Ovary (tissue), 9 donors: Measurements from ENCODE around the gene DMPK. TPM values are rescaled to one million over a fixed set of nuclear protein-coding genes. Genes with fewer than 3 reads are reported as not detected.
A peak's percentile ranks its signal among the peaks of the same experiment; 100 is the strongest.

Experiments used
- DNase-seq, 5 donors: peaks; one replicate each; pipeline ENCODE4 v3.0.0-alpha.2; 2019 to 2020
- H3K27ac ChIP-seq, 2 donors: fragments of 200-600 bp; one replicate each; pipeline versions ENCODE4 v1.5.1 to v1.8.0; 2019 to 2022
- H3K27me3 ChIP-seq: fragments of 200-600 bp; one replicate; pipeline ENCODE4 v1.8.0; 2022
- H3K36me3 ChIP-seq: fragments of 200-600 bp; sonication (generic); one replicate; pipeline ENCODE4 v1.5.1; 2019
- H3K4me1 ChIP-seq: one replicate; pipeline ENCODE4 v1.8.1; 2013; ENCODE audit warnings: mild to moderate bottlenecking, moderate library complexity; ENCODE audit not compliant: insufficient read depth
- H3K4me3 ChIP-seq: fragments of 200-600 bp; sonication (generic); one replicate; pipeline ENCODE4 v1.5.1; 2017
- H3K9me3 ChIP-seq, 2 donors: fragments of 200-600 bp in 1 of 2; sonication (generic) in 1 of 2; one replicate each; pipeline versions ENCODE4 v1.5.1 to v1.8.1; 2013 to 2019; ENCODE audit warnings: mild to moderate bottlenecking in 1 of 2, moderate library complexity in 1 of 2
- EP300 ChIP-seq: sonication (generic); formaldehyde crosslinking; IDR thresholded peaks from one replicate; pipeline ENCODE4 v1.6.1; 2017; ENCODE audit warnings: antibody characterized with exemption
- POLR2A ChIP-seq: fragments of 450-650 bp; IDR thresholded peaks from one replicate; pipeline ENCODE4 v1.6.1; 2017; ENCODE audit warnings: antibody characterized with exemption, mild to moderate bottlenecking, moderate library complexity
- WGBS, 3 donors: extraction: QIAGEN DNeasy Blood & Tissue Kit in 1 of 3; methylation state at CpG; one replicate each; pipeline versions ENCODE4 v1.1.5 to v1.1.7; 2013 to 2017; 5-methylcytosine and 5-hydroxymethylcytosine counted together
- intact Hi-C, 4 donors: fragments of 100-400 bp; cut with DNase I; formaldehyde crosslinking; loops; one replicate each; pipeline versions ENCODE4 v1.11.0 to v1.15.1; 2022 to 2023
- polyA plus RNA-seq, 2 donors: library from polyadenylated mRNA; stranded (reverse); fragments of 200-250 nt in 1 of 2; fragments of 350-450 nt in 1 of 2; fragmentation: Illumina TruSeq in 1 of 2; extraction: RNeasy Lipid Tissue Mini Kit (QIAGEN cat#74804) in 1 of 2; gene quantifications; one replicate each; pipeline ENCODE4 v1.2.3, GENCODE V29; 2013 to 2014
- total RNA-seq, 7 donors: library from RNA; depleted of rRNA in 2 of 7; stranded (reverse); fragments of >200 nt in 2 of 7; fragmentation: NEBNext Ultra II Directional in 3 of 7; extraction: Animal tissue kit (Norgen Biotek cat#: 25700) in 3 of 7; gene quantifications; one replicate each; pipeline versions ENCODE4 v1.1.0 to v1.2.4, GENCODE V29; 2016 to 2023
- TF ChIP-seq, protein P1 (sequence below), 3 donors: fragments of 450-650 bp in 2 of 3; fragments of 200-600 bp in 1 of 3; IDR thresholded peaks; one replicate each; pipeline versions ENCODE4 v1.5.1 to v1.8.0; 2016 to 2022; ENCODE audit warnings: antibody characterized with exemption in 3 of 3, mild to moderate bottlenecking in 1 of 3
- donor health status: DM: no; HTN: no; CAD: no; lungs with moderate emphysema.
- donor health status: DM: no; HTN: no; CAD: no.
- donor health status: Bipolar disorder and iron deficiency.
- donor health status: DM: yes; HTN: yes; CAD: no.
- donor health status: DM: no; HTN: no; CAD: no.
- donor health status: DM: yes; HTN: yes; CAD: no.

Gene DMPK
- total and polyA plus RNA-seq, 9 donors = 21.0 to 105 (median 56.7) TPM

DNA sequence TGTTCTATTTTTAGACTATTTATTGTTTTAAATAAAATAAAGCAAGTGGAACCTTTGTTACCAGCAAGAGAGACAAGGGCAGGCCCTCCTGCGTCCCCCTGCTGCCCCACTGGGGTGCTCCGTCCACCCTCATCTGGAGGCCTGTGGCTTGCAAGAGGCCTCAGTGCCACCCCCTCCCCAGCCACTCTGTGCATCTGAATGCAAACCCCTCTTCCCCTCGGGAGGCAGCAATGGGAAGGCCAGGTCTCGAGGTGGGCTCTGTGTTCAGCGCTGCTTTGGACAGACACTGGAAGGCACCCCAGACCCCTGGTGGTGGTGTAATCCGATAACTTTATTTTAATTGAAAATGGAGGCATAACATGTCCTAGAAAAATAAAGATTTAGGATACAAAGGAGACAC is 17.8 kb downstream of the DMPK start:
- WGBS, 3 donors = 36 to 41% (median 40%) methylated on average over 6 of the region's 6 CpGs
- TF ChIP-seq, protein P1, sequence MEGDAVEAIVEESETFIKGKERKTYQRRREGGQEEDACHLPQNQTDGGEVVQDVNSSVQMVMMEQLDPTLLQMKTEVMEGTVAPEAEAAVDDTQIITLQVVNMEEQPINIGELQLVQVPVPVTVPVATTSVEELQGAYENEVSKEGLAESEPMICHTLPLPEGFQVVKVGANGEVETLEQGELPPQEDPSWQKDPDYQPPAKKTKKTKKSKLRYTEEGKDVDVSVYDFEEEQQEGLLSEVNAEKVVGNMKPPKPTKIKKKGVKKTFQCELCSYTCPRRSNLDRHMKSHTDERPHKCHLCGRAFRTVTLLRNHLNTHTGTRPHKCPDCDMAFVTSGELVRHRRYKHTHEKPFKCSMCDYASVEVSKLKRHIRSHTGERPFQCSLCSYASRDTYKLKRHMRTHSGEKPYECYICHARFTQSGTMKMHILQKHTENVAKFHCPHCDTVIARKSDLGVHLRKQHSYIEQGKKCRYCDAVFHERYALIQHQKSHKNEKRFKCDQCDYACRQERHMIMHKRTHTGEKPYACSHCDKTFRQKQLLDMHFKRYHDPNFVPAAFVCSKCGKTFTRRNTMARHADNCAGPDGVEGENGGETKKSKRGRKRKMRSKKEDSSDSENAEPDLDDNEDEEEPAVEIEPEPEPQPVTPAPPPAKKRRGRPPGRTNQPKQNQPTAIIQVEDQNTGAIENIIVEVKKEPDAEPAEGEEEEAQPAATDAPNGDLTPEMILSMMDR (IDR thresholded peaks at IDR 0.05) = no peak
- TF ChIP-seq EP300 (no peak), POLR2A (no peak)
- H3K27me3 ChIP-seq = no peaks in the 10 kb centered on the region
- H3K9me3 ChIP-seq = no peaks in the 10 kb centered on the region
- H3K36me3 ChIP-seq = no peaks in the 10 kb centered on the region
- H3K4me3 ChIP-seq = no peak overlapping the region
- peak in 3 of 5 donors; percentile 42 to 48 (median 48) for DNase-seq
- H3K4me1 ChIP-seq = peaks cover 27% of the 10 kb centered on the region
- intact Hi-C loops = loop anchor here in 1 of 4 donors (10.0 kb wide), 1 partner anchor 50 kb away; no protein-coding TSS in a partner anchor
- H3K27ac ChIP-seq = peak overlapping the region; percentile 94 to 96

DNA sequence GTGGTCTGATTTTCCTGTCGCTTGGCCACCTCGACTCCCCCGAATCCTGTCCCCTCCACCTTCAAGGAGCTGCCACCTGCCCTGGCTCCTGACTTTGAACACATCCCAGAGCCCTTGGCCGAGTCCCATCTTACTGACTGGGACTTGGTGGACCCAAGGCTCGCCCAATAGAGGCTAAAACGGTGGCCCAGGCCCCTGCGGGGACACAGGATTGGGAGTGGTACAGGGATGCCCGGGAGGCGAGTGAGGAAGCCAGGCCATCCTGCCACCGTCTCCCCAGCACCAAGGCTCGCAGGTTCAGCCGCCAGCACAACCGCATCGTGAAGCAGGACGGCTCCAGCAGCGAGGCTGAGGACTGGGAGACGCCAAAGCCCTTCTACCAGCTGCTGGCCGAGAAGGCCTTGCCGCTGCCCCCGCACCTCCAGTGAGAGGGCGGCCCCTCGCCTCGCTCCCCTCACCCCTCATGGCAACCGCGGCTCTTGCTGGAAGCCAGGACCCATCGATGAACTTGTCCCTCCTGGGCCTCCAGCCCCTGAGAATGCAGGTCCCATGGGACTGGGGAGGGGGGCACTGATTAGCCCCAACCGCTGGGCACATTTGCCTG is 18.5 kb downstream of the DMPK start:
- Histone ChIP-seq H3K4me1 (peaks cover 27% of the 10 kb centered on the region), H3K27ac (peak overlapping the region; percentile 94 to 96), H3K27me3 (no peaks in the 10 kb centered on the region), H3K4me3 (no peak overlapping the region), H3K9me3 (no peaks in the 10 kb centered on the region), H3K36me3 (no peaks in the 10 kb centered on the region)
- 20 to 31% (median 24%) methylated on average over 26 to 27 of the region's 27 CpGs for WGBS, 3 donors
- TF ChIP-seq, protein P1 (IDR thresholded peaks at IDR 0.05) = no peak
- TF ChIP-seq EP300 (no peak), POLR2A (no peak)
- DNase-seq = peak; percentile 54 to 78 (median 61)
- intact Hi-C loops = loop anchor here in 1 of 4 donors (10.0 kb wide), 1 partner anchor 49 kb away; no protein-coding TSS in a partner anchor

DNA sequence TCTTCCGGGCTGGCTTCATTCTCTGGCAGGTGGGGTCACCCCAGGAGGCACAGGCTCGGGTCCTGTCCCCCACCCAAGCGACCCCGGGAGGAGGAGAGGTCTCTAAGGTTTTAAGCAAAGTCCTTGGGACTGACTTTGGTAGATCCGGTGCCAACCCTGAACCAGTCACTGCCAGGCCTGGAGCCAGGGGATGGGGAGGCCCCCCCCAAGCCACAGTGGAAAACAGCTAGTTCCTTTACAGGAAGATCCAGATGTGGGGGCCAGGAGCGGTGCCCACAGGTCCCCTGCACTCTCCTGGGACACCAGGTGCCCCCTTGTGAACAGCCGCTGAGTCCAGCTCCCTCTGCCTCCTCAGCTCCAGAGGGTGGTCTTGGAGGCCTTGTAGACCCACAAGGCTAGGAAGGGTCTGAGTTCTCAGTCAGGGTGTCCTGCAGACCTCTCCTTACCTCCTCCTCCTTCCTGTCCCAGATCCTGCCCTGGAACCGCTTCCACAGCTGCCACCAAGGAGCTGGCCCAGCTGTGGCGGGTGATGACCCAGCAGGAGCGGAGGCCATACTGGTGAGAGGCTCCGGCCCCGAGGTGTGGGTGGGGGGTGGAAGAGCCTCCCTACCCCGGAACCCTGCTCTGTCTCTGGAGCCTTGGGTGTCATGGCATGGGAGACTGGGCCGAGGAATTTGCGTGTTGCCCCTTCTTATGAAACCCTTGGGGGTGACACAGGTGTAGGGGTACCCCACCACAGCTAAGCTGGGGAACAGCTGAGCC is 19.2 kb downstream of the DMPK start:
- WGBS, 3 donors = 87 to 90% (median 87%) methylated on average over 15 of the region's 15 CpGs

DNA sequence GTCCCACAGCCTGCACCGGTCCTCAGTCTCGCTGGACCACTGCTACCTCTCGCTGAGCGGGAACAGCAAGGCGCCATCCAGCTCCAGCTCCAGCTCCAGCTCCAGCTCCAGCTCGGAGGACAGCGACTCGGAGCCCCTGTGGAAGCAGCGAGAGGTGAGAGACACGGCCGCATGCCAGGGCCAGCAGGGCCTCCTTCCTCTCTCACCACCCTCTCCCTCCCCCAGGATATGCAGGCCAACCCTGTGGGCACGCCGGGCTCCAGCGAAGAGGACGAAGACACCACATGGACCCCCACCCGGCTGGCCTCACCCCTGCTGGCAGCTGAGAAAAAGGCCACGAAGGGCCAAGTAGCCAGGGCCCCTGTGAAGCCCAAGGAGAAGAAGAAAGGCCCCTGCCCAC is 20.6 kb downstream of the DMPK start:
- 84 to 92% (median 90%) methylated on average over 16 to 17 of the region's 17 CpGs for WGBS, 3 donors
- TF ChIP-seq EP300 (no peak), POLR2A (no peak)
- TF ChIP-seq, protein P1 (IDR thresholded peaks at IDR 0.05) = no peak
- intact Hi-C loops = loop anchor here in 1 of 4 donors (10.0 kb wide), 1 partner anchor 47 kb away; no protein-coding TSS in a partner anchor
- Histone ChIP-seq H3K27ac (no peak overlapping the region), H3K27me3 (no peaks in the 10 kb centered on the region), H3K36me3 (no peaks in the 10 kb centered on the region), H3K4me3 (no peak overlapping the region), H3K9me3 (no peaks in the 10 kb centered on the region), H3K4me1 (peaks cover 26% of the 10 kb centered on the region)
- peak in 1 of 5 donors; percentile 34 for DNase-seq

More for the DNA sequence above, 19.2 kb downstream of the DMPK start:
- H3K27me3 ChIP-seq = no peaks in the 10 kb centered on the region
- peak in 4 of 5 donors; percentile 32 to 48 (median 44) for DNase-seq
- H3K27ac ChIP-seq = peak overlapping the region; percentile 94 to 96
- no peaks in the 10 kb centered on the region for H3K9me3 ChIP-seq
- intact Hi-C loops = loop anchor here in 1 of 4 donors (10.0 kb wide), 1 partner anchor 48 kb away; no protein-coding TSS in a partner anchor
- TF ChIP-seq POLR2A (no peak), EP300 (no peak)
- TF ChIP-seq, protein P1 (IDR thresholded peaks at IDR 0.05) = no peak
- H3K4me3 ChIP-seq = no peak overlapping the region
- H3K36me3 ChIP-seq = no peaks in the 10 kb centered on the region
- peaks cover 27% of the 10 kb centered on the region for H3K4me1 ChIP-seq
